IMR-90 (cell line): ENCODE data around the gene NR6A1.

Experiments
- CTCF ChIP-seq: conservative IDR thresholded peaks from 2 replicates; pipeline ENCODE4 v1.5.1; 2012; ENCODE audit warnings: mild to moderate bottlenecking, low read depth, low read length, improper control_type of control experiment
- SMC3 ChIP-seq: fragments of 150-350 bp; IDR thresholded peaks from 2 replicates; pipeline ENCODE4 v1.6.1; 2016; ENCODE audit warnings: low read depth, mild to moderate bottlenecking, antibody characterized with exemption, low read length, moderate library complexity

DNA sequence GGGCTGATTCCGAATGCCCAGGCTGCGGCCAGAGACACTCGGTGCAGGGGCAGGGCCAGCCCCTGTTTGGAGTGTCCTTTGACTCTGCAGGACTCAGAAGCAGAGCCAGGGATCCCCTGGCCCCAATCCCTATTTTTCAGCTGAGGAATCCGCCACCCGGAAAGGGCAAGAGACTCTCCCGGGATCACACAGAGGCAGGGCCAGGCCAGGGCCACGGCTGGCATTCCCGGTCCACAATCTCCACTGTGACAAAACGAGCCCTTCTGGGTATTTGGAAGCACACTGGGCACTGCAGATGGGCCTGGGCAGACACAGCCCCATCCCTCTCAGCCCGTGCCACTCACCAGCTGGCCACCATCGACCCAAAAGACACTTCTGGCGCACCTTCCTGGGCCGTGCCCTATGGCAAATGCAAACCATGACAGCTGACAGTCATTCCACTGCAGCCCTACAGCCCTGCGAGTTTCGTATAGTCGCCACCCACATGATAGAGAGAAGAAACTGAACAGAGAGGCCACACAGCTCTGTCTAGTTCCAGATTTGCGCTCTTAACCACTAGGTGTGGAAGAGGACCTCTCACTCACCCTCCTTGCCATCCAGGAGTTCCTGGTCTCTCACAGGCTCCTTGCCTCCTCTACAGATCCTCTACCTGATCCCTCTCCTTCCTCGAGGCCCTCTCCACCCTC, 277.2 kb downstream of the NR6A1 start:
- no peak for TF ChIP-seq CTCF
- TF ChIP-seq SMC3: no peak
